Suprapubic skin (tissue), 4 donors: ENCODE results near the gene BIN1. TPM values are rescaled to one million over a fixed set of nuclear protein-coding genes. Genes with fewer than 3 reads are reported as not detected.

Source experiments
- DNase-seq, 2 donors: peaks; one replicate each; pipeline ENCODE4 v3.0.0-alpha.2; 2019; ENCODE audit warnings: low spot score in 2 of 2
- H3K27ac ChIP-seq: fragments of 200-600 bp; sonication (generic); one replicate; pipeline ENCODE4 v1.5.1; 2019
- H3K27me3 ChIP-seq: fragments of 200-600 bp; sonication (generic); one replicate; pipeline ENCODE4 v1.5.1; 2019
- H3K36me3 ChIP-seq: fragments of 200-600 bp; sonication (generic); one replicate; pipeline ENCODE4 v1.5.1; 2019
- H3K4me1 ChIP-seq: fragments of 200-600 bp; sonication (generic); one replicate; pipeline ENCODE4 v1.5.1; 2019
- H3K4me3 ChIP-seq: fragments of 200-600 bp; sonication (generic); one replicate; pipeline ENCODE4 v1.5.1; 2019; ENCODE audit warnings: mild to moderate bottlenecking
- H3K9me3 ChIP-seq: fragments of 200-600 bp; sonication (generic); one replicate; pipeline ENCODE4 v1.5.1; 2019
- EP300 ChIP-seq: sonication (generic); formaldehyde crosslinking; IDR thresholded peaks from one replicate; pipeline ENCODE4 v1.6.1; 2017; ENCODE audit warnings: antibody characterized with exemption
- POLR2A ChIP-seq, 2 donors: fragments of 450-650 bp; IDR thresholded peaks; one replicate each; pipeline ENCODE4 v1.6.1; 2017; ENCODE audit warnings: antibody characterized with exemption in 2 of 2, mild to moderate bottlenecking in 2 of 2, moderate library complexity in 2 of 2
- POLR2AphosphoS5 ChIP-seq, 3 donors: sonication (generic); formaldehyde crosslinking; IDR thresholded peaks; one replicate each; pipeline ENCODE4 v1.6.1; 2017; ENCODE audit warnings: antibody characterized with exemption in 3 of 3
- WGBS: methylation state at CpG from one replicate; pipeline ENCODE4 v1.1.5; 2018; 5-methylcytosine and 5-hydroxymethylcytosine counted together
- total RNA-seq, 4 donors: library from RNA; depleted of rRNA; stranded (reverse); fragments of >200 nt; gene quantifications; one replicate each; pipeline ENCODE4 v1.1.0, GENCODE V29; 2016
- TF ChIP-seq, protein P1 (sequence below), 2 donors: fragments of 200-600 bp in 1 of 2; fragments of 450-650 bp in 1 of 2; sonication (generic) in 1 of 2; IDR thresholded peaks; one replicate each; pipeline ENCODE4 v1.5.1; 2016 to 2019; ENCODE audit warnings: antibody characterized with exemption in 2 of 2, mild to moderate bottlenecking in 1 of 2, moderate library complexity in 1 of 2

BIN1 gene
- total RNA-seq, 4 donors from 2014 or later: 5.6 to 13.3 (median 8.8) TPM

DNA sequence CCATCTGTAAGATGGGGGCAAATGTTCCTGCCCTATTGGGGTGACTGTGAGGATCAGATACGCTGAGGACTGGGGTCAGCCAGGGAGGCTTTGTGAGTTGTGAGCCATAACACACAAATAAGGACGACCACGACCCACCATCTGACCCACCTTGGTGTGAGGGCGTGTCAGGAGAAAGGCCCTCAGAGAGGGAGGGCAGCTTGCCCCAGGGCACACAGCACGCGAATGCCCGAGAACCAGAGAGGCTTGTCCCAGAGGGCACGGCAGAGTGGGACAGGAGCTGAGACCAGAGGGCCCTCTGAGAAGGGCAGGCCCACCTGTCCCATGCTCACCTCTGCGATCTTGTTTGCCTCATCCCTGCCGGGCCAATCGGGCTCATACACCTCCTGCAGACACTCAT is 36.7 kb downstream of the BIN1 start:
- Histone ChIP-seq H3K9me3 (no peaks in the 10 kb centered on the region), H3K27ac (no peak overlapping the region), H3K4me3 (no peak overlapping the region), H3K36me3 (peaks cover 4% of the 10 kb centered on the region), H3K4me1 (peaks cover 29% of the 10 kb centered on the region), H3K27me3 (no peaks in the 10 kb centered on the region)
- 100% methylated on average over 4 of the region's 11 CpGs for WGBS
- no peak for TF ChIP-seq POLR2A (IDR thresholded peaks at IDR 0.05)
- TF ChIP-seq POLR2AphosphoS5 (IDR thresholded peaks at IDR 0.05): no peak
- TF ChIP-seq, protein P1, sequence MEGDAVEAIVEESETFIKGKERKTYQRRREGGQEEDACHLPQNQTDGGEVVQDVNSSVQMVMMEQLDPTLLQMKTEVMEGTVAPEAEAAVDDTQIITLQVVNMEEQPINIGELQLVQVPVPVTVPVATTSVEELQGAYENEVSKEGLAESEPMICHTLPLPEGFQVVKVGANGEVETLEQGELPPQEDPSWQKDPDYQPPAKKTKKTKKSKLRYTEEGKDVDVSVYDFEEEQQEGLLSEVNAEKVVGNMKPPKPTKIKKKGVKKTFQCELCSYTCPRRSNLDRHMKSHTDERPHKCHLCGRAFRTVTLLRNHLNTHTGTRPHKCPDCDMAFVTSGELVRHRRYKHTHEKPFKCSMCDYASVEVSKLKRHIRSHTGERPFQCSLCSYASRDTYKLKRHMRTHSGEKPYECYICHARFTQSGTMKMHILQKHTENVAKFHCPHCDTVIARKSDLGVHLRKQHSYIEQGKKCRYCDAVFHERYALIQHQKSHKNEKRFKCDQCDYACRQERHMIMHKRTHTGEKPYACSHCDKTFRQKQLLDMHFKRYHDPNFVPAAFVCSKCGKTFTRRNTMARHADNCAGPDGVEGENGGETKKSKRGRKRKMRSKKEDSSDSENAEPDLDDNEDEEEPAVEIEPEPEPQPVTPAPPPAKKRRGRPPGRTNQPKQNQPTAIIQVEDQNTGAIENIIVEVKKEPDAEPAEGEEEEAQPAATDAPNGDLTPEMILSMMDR (IDR thresholded peaks at IDR 0.05): no peak
- TF ChIP-seq EP300: no peak
- no peak for DNase-seq

DNA sequence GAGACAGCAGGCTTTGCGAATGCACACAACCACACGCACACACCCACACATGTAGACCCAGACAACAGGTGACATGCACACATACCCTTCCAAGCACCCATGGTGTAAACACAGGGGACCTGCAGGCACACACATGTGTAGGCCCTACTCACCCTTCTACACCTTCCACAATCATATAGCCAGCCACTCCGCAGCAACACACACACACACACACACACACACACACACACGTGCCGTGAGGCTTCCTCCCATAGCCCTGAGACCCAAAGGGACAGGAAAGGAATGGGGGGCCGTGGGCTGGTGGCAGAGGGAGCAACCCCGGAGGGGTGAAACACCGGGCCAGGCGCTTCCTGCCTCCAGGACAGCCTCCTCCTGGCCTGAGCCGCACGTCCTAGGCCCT is 37.4 kb downstream of the BIN1 start:
- WGBS: 79% methylated on average over 11 of the region's 11 CpGs
- H3K36me3 ChIP-seq: peaks cover 4% of the 10 kb centered on the region

DNA sequence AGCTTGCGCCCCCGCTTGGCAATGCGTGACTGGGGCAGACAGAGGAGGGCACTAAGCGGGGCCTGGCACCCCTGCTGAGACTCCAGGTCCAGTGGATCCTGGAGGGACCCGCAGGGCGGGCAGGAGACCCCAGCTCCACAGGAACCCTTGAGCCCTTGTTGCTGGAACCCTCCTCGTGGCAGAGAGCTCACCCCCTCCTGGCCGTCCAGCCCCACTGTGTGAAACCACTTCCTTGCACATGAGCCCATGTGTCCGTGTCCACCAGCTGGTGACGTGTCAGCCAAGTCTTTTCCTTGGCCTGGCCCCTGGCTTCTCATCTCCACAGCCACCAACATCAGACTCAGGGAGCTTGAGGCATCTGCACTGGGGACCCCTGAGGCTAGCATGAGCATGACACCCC is 38.0 kb downstream of the BIN1 start:
- H3K36me3 ChIP-seq: peaks cover 4% of the 10 kb centered on the region
- H3K27me3 ChIP-seq: no peaks in the 10 kb centered on the region
- no peak overlapping the region for H3K4me3 ChIP-seq
- no peaks in the 10 kb centered on the region for H3K9me3 ChIP-seq
- WGBS: 63% methylated on average over 2 of the region's 10 CpGs
- H3K4me1 ChIP-seq: peaks cover 41% of the 10 kb centered on the region
- DNase-seq: no peak
- TF ChIP-seq POLR2A (IDR thresholded peaks at IDR 0.05) (no peak), POLR2AphosphoS5 (IDR thresholded peaks at IDR 0.05) (no peak), EP300 (no peak)
- TF ChIP-seq, protein P1 (IDR thresholded peaks at IDR 0.05): no peak
- no peak overlapping the region for H3K27ac ChIP-seq

More for the DNA sequence above, 37.4 kb downstream of the BIN1 start:
- no peaks in the 10 kb centered on the region for H3K27me3 ChIP-seq
- peaks cover 36% of the 10 kb centered on the region for H3K4me1 ChIP-seq
- DNase-seq: no peak
- no peaks in the 10 kb centered on the region for H3K9me3 ChIP-seq
- no peak overlapping the region for H3K27ac ChIP-seq
- H3K4me3 ChIP-seq: no peak overlapping the region
- TF ChIP-seq, protein P1 (IDR thresholded peaks at IDR 0.05): no peak
- TF ChIP-seq POLR2AphosphoS5 (IDR thresholded peaks at IDR 0.05): no peak
- TF ChIP-seq POLR2A (IDR thresholded peaks at IDR 0.05): no peak
- no peak for TF ChIP-seq EP300

DNA sequence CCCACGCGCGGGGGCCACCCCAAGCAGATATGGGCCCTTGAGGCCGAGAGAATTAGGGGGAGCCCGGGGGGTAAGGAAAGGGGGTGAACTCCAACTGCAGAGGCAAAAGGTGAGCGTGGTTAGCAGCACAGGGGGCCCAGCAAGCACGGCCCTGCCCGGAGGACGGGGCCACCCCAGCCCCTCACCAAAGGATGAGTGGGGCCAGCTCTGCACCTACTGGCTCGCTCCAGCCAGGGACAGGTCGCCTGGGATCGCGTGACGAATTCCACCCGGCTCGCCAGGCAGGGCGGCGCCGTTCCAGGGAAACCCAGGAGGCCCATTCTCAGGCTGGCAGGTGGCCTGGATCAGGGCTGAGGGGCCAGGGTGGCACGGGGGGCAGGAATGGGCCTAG is 38.6 kb downstream of the BIN1 start:
- no peak for DNase-seq
- no peaks in the 10 kb centered on the region for H3K9me3 ChIP-seq
- H3K27me3 ChIP-seq: no peaks in the 10 kb centered on the region
- peaks cover 4% of the 10 kb centered on the region for H3K36me3 ChIP-seq
- H3K4me1 ChIP-seq: peaks cover 41% of the 10 kb centered on the region
- H3K27ac ChIP-seq: no peak overlapping the region
- 67% methylated on average over 11 of the region's 20 CpGs for WGBS
- TF ChIP-seq POLR2AphosphoS5 (IDR thresholded peaks at IDR 0.05) (no peak), POLR2A (IDR thresholded peaks at IDR 0.05) (no peak), EP300 (no peak)
- TF ChIP-seq, protein P1 (IDR thresholded peaks at IDR 0.05): no peak
- H3K4me3 ChIP-seq: no peak overlapping the region

DNA sequence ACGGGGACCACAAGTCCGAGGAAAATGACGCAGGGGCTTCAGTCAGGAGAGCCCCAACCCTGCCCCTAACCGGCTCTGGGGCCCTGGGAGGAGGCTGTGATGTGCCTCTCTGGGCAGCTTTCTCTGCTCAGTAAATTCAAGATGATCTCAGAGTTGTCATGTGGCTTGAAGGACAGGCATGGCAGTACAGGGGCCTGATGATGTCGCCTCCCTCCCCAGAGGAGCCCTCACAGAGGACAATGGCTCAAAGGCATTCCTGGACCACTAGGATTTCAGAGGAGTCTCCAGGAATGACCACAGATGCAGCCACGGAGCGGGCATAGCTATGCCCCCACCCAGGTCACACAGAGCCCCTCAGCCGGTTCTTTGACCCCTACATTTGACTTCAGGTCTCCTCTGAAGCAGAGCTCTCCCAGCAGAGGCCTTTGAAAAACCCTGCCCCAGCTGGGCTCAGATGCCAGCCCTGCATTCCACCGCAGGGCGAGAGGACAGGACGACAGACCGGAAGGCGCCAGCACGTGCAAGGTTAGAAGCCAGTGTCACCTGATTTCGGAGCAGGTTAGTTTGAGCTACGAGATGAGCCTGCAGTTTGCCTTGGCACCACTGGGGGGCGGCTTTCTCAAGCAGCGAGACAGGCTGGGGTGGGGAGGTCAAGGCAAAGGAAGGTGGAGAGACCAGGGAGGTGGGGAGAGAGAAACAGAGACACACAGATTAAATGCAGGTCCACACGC is 39.2 kb downstream of the BIN1 start:
- TF ChIP-seq POLR2AphosphoS5 (IDR thresholded peaks at IDR 0.05): no peak
- TF ChIP-seq EP300: no peak
- TF ChIP-seq, protein P1 (IDR thresholded peaks at IDR 0.05): peak; percentile 40 to 78
- H3K9me3 ChIP-seq: no peaks in the 10 kb centered on the region
- DNase-seq: peak in 1 of 2 donors; percentile 82
- 45% methylated on average over 13 of the region's 19 CpGs for WGBS
- peaks cover 4% of the 10 kb centered on the region for H3K36me3 ChIP-seq
- H3K4me1 ChIP-seq: peaks cover 37% of the 10 kb centered on the region
- H3K27me3 ChIP-seq: no peaks in the 10 kb centered on the region
- H3K27ac ChIP-seq: peak overlapping the region; percentile 65
- no peak overlapping the region for H3K4me3 ChIP-seq
